IPS-NIHi7 (cell line): ENCODE measurements around the gene RASGEF1C.

Experiments
- DNase-seq: peaks from one replicate; pipeline ENCODE4 v3.0.0; 2012; ENCODE audit warnings: mixed read lengths; ENCODE audit errors: extremely low spot score

Gene RASGEF1C

GRCh38 chr5:180119903-180120236 is 89.1 kb downstream of the RASGEF1C start:
- no peak for DNase-seq

GRCh38 chr5:180119031-180119902 is 89.7 kb downstream of the RASGEF1C start:
- no peak for DNase-seq

GRCh38 chr5:180118391-180118791 is 90.6 kb downstream of the RASGEF1C start:
- DNase-seq: no peak

DNA sequence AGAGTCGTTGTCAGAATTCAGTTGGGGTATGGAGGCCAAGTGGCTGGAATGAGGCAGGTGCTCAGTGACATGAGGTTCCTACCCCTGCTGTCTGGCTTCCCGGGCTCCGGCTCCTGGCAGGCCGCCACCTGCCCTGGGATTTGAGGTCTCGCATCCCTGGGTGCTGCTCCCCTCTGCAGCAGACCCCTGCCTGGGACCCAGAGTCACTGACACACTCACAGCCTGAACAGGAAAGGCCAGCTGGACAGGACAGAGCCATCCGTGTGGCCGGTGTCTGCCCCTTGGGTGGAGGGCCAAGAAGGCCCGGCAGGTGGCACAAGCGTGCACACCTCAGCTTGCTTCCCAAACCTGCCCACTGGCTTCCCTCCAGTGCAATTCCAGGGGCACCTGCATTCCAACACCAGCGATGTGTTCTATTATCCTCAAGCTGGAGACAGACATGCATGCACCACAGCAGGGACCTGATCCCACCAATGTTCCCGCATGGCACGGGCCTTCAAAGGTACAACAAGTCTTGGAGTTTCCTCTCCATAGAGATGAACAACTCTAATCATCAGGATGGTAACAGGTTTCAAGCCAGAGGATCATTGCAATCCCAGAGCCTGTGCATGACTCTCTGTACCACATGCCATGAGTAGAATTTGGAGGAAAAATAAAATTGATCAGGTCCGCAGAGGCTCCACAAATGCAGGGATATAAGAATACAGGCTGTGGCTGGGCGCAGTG is 91.8 kb downstream of the RASGEF1C start:
- DNase-seq: no peak

DNA sequence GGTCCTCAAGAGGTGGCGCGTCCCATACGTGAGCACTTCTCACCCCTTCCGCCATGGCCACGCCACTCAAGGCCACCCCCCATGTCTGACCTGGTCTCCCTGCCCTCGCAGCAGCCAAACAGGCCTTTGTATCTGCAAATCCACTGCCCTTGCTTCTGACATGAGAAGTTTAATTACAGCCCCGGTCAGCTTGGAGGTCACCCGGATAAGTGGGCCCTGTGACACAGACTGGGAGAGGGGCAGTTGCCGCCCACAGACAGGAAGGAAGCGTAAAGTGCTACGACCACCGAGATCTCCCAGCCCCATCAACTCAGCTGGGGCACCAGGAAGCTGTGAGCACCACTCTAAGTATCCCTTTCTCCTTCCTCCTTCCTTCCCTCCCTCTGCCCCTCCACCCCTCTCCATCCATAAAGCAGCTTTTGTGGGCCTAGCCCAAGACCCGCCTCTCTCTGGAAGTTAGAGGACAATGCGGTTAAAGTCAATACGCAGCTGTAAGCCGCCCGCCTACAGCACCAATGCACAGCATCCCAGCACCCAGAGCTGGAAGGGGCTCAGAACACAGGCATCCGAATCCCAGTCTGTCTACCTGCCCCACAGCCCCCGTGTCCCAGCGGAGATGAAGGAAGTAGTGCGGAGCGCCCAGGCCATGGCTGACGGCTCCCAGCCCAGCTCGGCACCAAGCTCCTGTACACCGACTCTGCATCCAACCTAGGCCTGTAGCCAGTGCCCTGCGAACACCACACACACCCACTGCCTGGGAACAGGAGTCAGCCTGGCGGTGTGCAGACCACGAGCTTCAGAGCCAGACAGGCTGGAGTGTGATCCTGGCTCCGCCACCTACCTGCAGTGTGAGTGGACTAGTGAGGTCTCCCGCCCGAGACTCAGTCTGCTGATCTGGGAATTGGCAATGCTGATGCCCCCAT is 92.7 kb downstream of the RASGEF1C start:
- no peak for DNase-seq

DNA sequence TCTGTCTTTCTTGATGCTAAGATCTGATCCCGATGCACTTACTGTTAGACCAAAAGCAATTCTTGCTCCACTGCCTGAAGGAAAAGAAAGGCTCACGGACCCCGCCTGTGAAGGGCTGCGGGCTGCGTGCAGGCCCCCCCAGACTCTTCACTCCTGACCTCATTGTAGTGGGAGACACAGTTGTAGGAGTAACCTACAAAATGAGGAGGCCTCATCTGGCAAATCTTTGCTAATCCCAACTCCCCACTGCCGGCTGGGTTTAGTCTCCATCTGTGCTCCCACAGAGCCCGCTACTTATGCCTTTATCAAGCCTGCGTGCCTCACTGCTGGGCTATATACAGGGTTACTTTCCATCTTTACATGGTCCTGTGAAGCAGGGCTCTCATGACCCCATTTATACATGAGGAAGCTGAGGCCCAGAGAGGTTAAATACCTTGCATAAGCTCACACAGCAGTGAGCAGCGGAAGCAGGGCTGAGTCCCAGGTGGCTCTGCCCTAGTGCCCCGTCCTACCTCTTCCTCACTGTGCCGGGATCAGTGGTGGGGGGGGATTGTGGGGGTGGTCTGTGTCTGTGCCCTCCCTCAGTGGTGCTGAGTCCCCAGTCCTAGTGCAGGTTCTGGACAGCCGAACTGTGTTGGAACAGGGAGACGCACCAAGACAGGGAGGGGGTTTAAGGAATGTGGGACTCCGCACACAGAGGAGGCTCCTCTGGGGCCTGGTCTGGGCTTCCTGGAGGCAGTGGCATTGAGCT is 93.5 kb downstream of the RASGEF1C start:
- no peak for DNase-seq

DNA sequence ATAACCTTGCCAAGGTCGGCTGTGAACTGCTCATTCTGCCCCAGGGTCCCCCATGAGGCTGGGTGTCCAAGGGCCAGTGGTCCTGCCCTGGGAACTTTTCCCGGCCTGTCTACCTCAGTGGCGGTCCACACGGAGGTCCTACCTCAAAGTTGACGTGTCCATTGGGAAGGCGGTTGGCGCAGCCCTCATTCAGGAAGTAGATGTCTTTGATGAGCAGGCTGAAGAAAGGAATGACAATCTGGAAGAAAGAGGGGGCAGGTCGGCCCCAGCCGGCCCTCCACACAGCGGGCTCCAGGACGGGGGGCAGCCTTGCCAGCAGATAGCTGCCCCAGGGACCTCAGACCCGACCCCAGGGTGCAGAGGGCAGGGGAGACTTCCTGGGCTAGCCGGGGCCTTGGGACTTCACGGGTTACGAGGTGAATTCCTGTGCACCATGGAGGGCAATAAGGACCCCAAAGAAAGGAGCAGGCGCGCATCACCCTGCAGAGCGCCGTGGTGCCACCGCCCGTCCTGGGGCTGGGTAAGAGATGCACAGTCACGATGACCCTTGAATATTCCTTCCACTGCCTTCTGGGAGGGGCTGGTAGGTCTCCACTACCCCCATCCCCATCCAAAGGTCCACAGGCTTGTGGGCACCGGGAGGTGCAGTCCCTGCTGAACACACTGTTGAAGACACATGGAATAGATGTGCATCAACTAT is 94.6 kb downstream of the RASGEF1C start:
- no peak for DNase-seq

- no peak for DNase-seq
Observed at GRCh38 chr5:180113660-180114303, 95.2 kb downstream of the RASGEF1C start.

DNA sequence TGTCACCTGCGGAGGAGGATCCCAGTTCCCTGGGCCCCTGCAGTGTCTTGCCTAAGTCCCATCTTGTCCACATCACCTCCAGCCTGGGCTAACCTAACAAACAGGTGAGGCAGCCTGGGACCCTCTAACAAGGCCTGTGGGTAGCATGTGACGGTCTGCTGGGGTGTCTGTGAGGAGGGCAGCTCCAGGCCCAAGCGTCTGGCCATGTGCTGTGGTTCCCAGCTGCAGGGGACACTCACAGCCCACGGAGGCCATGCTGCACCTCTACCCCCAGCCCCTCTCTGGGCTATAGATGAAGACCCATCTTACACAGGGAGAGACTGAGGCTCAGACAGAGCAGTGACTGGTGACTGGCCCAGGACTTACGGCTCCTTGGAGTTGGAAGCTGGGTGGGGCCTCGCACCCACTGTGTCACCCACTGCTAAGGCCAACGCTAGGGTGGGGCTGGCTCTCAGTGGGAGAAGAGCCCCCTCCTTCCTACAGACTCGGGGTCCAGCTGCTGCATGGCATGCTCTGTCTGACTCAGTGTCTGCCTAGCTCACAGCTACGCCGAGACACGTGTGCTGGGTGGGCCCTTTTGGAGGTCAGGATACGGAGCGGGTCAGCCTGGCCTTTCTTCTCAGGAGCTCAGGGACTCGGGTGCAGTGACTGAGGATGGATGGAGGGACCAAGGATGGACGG is 96.7 kb downstream of the RASGEF1C start:
- DNase-seq: peak; percentile 6

DNA sequence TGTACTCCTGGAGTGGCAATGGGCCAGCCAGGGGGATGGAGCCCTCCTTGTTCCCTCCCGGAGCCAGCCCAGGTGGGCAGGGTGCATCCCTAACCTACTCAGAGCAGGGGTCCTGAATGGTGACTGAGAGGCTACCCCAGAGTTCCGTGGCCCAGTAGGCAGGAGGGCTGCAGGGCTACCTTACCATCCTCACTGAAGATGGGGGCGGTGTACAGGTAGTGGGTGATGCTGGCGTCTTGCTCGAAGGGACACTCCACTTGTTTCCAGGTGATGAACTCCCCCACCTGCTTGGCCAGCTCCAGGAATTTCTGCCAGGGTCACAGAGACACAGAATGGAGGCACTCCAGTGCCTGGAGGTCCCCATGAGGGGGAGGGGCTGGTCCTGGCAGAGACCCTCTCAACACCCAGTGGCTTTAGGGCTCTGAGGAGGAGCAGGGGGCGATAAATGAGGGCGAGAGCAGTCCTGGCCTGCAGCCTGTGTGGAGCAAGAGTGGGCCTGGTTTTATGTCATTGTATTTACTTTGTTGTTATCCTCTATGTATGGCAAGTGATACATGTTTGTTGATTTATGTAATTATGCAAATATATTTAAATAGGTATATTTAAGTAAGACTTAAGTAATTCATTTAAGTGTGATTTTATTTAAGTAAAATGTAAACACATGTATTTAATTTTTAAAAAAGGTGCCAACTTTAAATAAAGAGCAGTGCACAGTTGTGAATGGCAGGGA is 97.6 kb downstream of the RASGEF1C start:
- DNase-seq: peak; percentile 12

- peak; percentile 5 for DNase-seq
Observed at GRCh38 chr5:180109920-180110319, 99.1 kb downstream of the RASGEF1C start.

DNA sequence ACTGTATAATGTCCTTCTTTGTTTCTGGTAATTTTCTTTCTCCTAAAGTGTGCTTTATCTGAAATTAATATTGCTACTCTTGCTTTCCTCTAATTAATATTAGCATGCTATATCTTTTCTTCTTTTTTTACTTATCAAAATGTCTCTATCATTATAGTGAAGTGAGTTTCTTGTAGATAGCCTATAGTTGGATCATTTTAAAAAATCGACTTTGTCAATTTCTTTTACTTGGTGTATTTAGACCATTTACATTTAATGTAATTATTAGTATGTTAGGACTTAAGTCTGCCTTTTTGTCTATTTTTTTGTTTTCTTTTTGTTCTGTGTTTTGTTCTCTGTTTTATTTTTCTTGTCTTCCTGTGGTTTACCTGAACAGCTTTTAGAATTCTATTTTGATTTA is 102.0 kb downstream of the RASGEF1C start:
- DNase-seq: no peak

DNA sequence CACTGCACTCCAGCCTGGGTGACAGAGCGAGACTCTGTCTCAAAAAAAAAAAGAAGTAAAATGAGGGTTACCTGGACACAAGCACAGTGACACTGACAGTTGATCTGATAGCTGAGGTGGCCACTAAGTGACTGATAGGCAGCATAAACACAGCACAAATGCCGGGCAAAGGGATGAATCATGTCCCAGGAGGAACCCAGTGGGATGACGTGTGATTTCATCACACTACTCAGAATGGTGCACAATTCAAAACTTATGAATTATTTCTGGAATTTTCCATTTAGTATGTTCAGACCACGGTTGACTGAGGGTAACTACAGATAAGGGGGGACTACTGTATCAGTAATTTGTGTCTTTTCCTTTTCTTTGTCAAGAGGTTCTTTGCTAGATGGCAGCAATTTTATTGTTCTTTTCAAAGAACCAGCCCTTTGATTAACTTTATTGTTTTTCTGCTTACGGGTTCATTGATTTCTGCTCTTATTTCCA is 103.1 kb downstream of the RASGEF1C start:
- no peak for DNase-seq

- DNase-seq: no peak
Observed at GRCh38 chr5:180104168-180104530, 104.9 kb downstream of the RASGEF1C start.

DNA sequence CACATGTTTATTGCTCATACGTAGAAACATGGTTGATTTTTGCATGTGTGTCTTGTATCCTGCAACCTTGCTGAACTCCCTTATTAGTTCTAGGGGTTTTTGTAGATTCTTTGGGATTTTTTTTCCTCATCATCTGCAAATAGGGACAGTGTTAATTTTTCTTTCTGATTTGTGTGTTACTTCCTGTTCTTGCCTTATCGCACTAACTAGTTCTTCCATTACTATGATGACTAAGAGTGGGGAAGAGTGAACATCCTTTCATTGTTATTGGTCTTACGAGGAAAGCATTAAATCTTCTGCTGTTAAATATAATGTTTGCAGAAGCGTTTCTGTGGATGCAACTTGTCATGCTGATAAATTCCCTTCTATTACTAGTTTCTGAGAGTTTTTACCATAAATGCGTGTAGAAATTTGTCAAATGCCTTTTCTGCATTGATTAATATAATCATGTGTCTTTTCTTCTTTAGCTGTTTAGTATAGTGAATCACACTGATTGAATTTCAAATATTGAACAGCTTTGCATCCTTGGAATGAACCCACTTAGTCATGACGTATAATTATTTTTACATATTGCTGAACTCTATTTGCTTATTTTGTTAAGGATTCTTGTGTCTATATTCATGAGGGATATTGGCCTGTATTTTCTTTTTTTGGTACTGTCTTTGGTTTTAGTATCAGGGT is 105.4 kb downstream of the RASGEF1C start:
- DNase-seq: no peak

- no peak for DNase-seq
Observed at GRCh38 chr5:180102636-180103035, 106.4 kb downstream of the RASGEF1C start.

GRCh38 chr5:180101451-180102105 is 107.4 kb downstream of the RASGEF1C start:
- DNase-seq: no peak
